H9 (cell line): ENCODE data around the gene GFOD2. TPM values are rescaled to one million over a fixed set of nuclear protein-coding genes. Genes with fewer than 3 reads are reported as not detected.
A peak's percentile ranks its signal among the peaks of the same experiment; 100 is the strongest.

Source experiments
- DNase-seq: peaks from one replicate; pipeline ENCODE4 v3.0.0-alpha.2; 2017
- H2AFZ ChIP-seq: one replicate; pipeline ENCODE4 v1.6.1; 2013; ENCODE audit warnings: mild to moderate bottlenecking, low read length, control low read depth, moderate library complexity
- H2AK5ac ChIP-seq: 2 replicates; pipeline ENCODE4 v1.6.1; 2013; ENCODE audit warnings: low read length, control low read depth, mixed read lengths; ENCODE audit not compliant: insufficient read length
- H2BK120ac ChIP-seq: one replicate; pipeline ENCODE4 v1.6.1; 2013; ENCODE audit warnings: low read depth, mild to moderate bottlenecking, low read length, control low read depth, inconsistent platforms; ENCODE audit not compliant: poor library complexity, severe bottlenecking
- H2BK12ac ChIP-seq: 2 replicates; pipeline ENCODE4 v1.6.1; 2013; ENCODE audit warnings: low read length, control low read depth, mixed read lengths, low read depth; ENCODE audit not compliant: insufficient read length
- H2BK15ac ChIP-seq: 2 replicates; pipeline ENCODE4 v1.6.1; 2013; ENCODE audit warnings: low read depth, low read length, control low read depth
- H2BK20ac ChIP-seq: one replicate; pipeline ENCODE4 v1.6.1; 2013; ENCODE audit warnings: low read depth, mild to moderate bottlenecking, low read length, control low read depth, inconsistent platforms; ENCODE audit not compliant: poor library complexity, severe bottlenecking
- H2BK5ac ChIP-seq: 2 replicates; pipeline ENCODE4 v1.6.1; 2013; ENCODE audit warnings: low read length, control low read depth, mixed read lengths; ENCODE audit not compliant: insufficient read length
- H3K14ac ChIP-seq: 2 replicates; pipeline ENCODE4 v1.6.1; 2013; ENCODE audit warnings: low read length, control low read depth; ENCODE audit not compliant: insufficient read depth
- H3K18ac ChIP-seq: 2 replicates; pipeline ENCODE4 v1.6.1; 2013; ENCODE audit warnings: low read depth, mild to moderate bottlenecking, mixed read lengths, low read length, control low read depth; ENCODE audit not compliant: insufficient read length
- H3K23ac ChIP-seq: 2 replicates; pipeline ENCODE4 v1.6.1; 2013; ENCODE audit warnings: low read length, control low read depth, mixed read lengths, low read depth; ENCODE audit not compliant: insufficient read length
- H3K23me2 ChIP-seq: 2 replicates; pipeline ENCODE4 v1.6.1; 2013; ENCODE audit warnings: low read depth, mild to moderate bottlenecking, mixed read lengths, low read length, control low read depth; ENCODE audit not compliant: insufficient read length, poor library complexity, severe bottlenecking
- H3K27ac ChIP-seq: 2 replicates; pipeline ENCODE4 v1.5.1; 2013; ENCODE audit warnings: low read length, control low read depth, mixed read lengths, low read depth; ENCODE audit not compliant: insufficient read length
- H3K27me3 ChIP-seq: 2 replicates; pipeline ENCODE4 v1.6.1; 2013; ENCODE audit warnings: low read length, control low read depth, inconsistent platforms; ENCODE audit not compliant: insufficient read depth
- H3K4ac ChIP-seq: 2 replicates; pipeline ENCODE4 v1.6.1; 2013; ENCODE audit warnings: low read depth, mild to moderate bottlenecking, control low read depth, inconsistent platforms, low read length, moderate library complexity
- H3K4me1 ChIP-seq: 2 replicates; pipeline ENCODE4 v1.6.1; 2013; ENCODE audit warnings: low read length, control low read depth, inconsistent platforms; ENCODE audit not compliant: insufficient read depth
- H3K4me2 ChIP-seq: 2 replicates; pipeline ENCODE4 v1.6.1; 2013; ENCODE audit warnings: low read length, control low read depth, mixed read lengths; ENCODE audit not compliant: insufficient read length, insufficient read depth
- H3K56ac ChIP-seq: 2 replicates; pipeline ENCODE4 v1.6.1; 2013; ENCODE audit warnings: low read depth, mild to moderate bottlenecking, mixed read lengths, low read length, control low read depth; ENCODE audit not compliant: insufficient read length
- H3K79me1 ChIP-seq: 2 replicates; pipeline ENCODE4 v1.6.1; 2013; ENCODE audit warnings: low read depth, mild to moderate bottlenecking, moderate library complexity, low read length, control low read depth, inconsistent platforms; ENCODE audit not compliant: insufficient read depth, poor library complexity, severe bottlenecking
- H3K79me2 ChIP-seq: 2 replicates; pipeline ENCODE4 v1.6.1; 2013; ENCODE audit warnings: low read length, control low read depth, inconsistent platforms; ENCODE audit not compliant: insufficient read depth
- H3K9ac ChIP-seq: 2 replicates; pipeline ENCODE4 v1.6.1; 2013; ENCODE audit warnings: low read length, control low read depth, mixed read lengths; ENCODE audit not compliant: insufficient read length; ENCODE audit errors: extremely low read depth
- H3K9me3 ChIP-seq: one replicate; pipeline ENCODE4 v1.6.1; 2013; ENCODE audit warnings: low read depth, low read length, inconsistent platforms; ENCODE audit not compliant: control insufficient read depth
- H3T11ph ChIP-seq: one replicate; pipeline ENCODE4 v1.6.1; 2013; ENCODE audit warnings: mild to moderate bottlenecking, low read length, control low read depth, inconsistent platforms
- H4K20me1 ChIP-seq: one replicate; pipeline ENCODE4 v1.6.1; 2013; ENCODE audit not compliant: control insufficient read depth, insufficient read length, insufficient read depth
- H4K5ac ChIP-seq: 2 replicates; pipeline ENCODE4 v1.6.1; 2013; ENCODE audit warnings: low read depth, mild to moderate bottlenecking, mixed read lengths, low read length, control low read depth; ENCODE audit not compliant: insufficient read length
- H4K8ac ChIP-seq: replicated peaks from 2 replicates; pipeline ENCODE4 v1.6.1; 2013; ENCODE audit warnings: low read length, control low read depth, mixed read lengths, low read depth; ENCODE audit not compliant: insufficient read length
- H4K91ac ChIP-seq: 2 replicates; pipeline ENCODE4 v1.6.1; 2013; ENCODE audit warnings: low read depth, mild to moderate bottlenecking, moderate library complexity, mixed read lengths, low read length, control low read depth; ENCODE audit not compliant: insufficient read length
- H3K27ac Mint-ChIP-seq, 3 experiments: 2 replicates in 2 of 3; 3 replicates in 1 of 3; pipeline ENCODE4 v1.8.0; 2020 to 2021; ENCODE audit warnings: mixed read lengths in 3 of 3, mild to moderate bottlenecking in 1 of 3, moderate library complexity in 1 of 3
- H3K27me3 Mint-ChIP-seq: 2 replicates; pipeline ENCODE4 v1.8.0; 2021; ENCODE audit warnings: low read depth, mild to moderate bottlenecking, moderate library complexity, mixed read lengths
- H3K36me3 Mint-ChIP-seq, 3 experiments: 2 replicates in 2 of 3; 3 replicates in 1 of 3; pipeline ENCODE4 v1.8.0; 2020 to 2021; ENCODE audit warnings: low read depth in 3 of 3, mixed read lengths in 3 of 3; ENCODE audit not compliant: insufficient read depth in 1 of 3
- H3K4me1 Mint-ChIP-seq, 2 experiments: 2 replicates each; pipeline ENCODE4 v1.8.0; 2020; ENCODE audit warnings: mixed read lengths in 2 of 2
- H3K4me3 Mint-ChIP-seq, 2 experiments: 2 replicates in 1 of 2; 3 replicates in 1 of 2; pipeline ENCODE4 v1.8.0; 2020 to 2021; ENCODE audit warnings: mild to moderate bottlenecking in 2 of 2, mixed read lengths in 2 of 2, moderate library complexity in 1 of 2
- H3K9me3 Mint-ChIP-seq, 2 experiments: 2 replicates in 1 of 2; 3 replicates in 1 of 2; pipeline ENCODE4 v1.8.0; 2020; ENCODE audit warnings: mild to moderate bottlenecking in 2 of 2, mixed read lengths in 2 of 2, moderate library complexity in 1 of 2
- WGBS: extraction: QIAGEN DNeasy Blood & Tissue Kit; methylation state at CpG from one replicate; pipeline ENCODE4 v1.1.7; 2013; ENCODE audit warnings: missing lambda C conversion rate, low lambda C conversion rate, mixed read lengths; ENCODE audit not compliant: insufficient read length; ENCODE audit errors: extremely low coverage; 5-methylcytosine and 5-hydroxymethylcytosine counted together
- total RNA-seq: library from RNA; stranded (reverse); gene quantifications from 2 replicates; pipeline ENCODE4 v1.2.1, GENCODE V29; 2021
- TF ChIP-seq, protein P1 (sequence below): fragments of 200-600 bp; sonication (generic); conservative IDR thresholded peaks from 3 replicates; pipeline ENCODE4 v1.8.0; 2021; ENCODE audit warnings: antibody characterized with exemption, mild to moderate bottlenecking

Gene GFOD2
- total RNA-seq, 1 experiment from 2014 or later, result 21.8 TPM

GRCh38 chr16:67659675-67660563 is 59.2 kb downstream of the GFOD2 start, which contains the start of gene ACD:
Gene ACD, minus strand, starts transcription at chr16:67660260. Its CDS starts 40 bp downstream, at chr16:67660220.
- Histone ChIP-seq H3K27me3 (no peaks in the 10 kb centered on the region), H3K9ac (peak within 1 kb of the TSS; percentile 56), H2BK5ac (no peak within 1 kb of the TSS), H2BK15ac (no peak within 1 kb of the TSS; the same call in 1 of the 2 replicates), H3K23me2 (peaks cover 11% of the 10 kb centered on the region), H3K4me2 (peak within 1 kb of the TSS; percentile 57), H2BK20ac (no peak within 1 kb of the TSS), H2BK12ac (no peak within 1 kb of the TSS), H3K4me1 (no peaks in the 10 kb centered on the region), H3K79me1 (no peaks in the 10 kb centered on the region), H2AFZ (no peak within 1 kb of the TSS), H2AK5ac (no peak within 1 kb of the TSS), H3K23ac (no peak within 1 kb of the TSS), H3K18ac (peak within 1 kb of the TSS; percentile 29), H3K14ac (0 out of 2 replicates have a peak within 1 kb of the TSS, but pooled peaks have one; percentile 54), H3K27ac (no peak within 1 kb of the TSS), H3T11ph (no peak within 1 kb of the TSS), H3K9me3 (no peaks in the 10 kb centered on the region), H3K4ac (no peak within 1 kb of the TSS), H4K20me1 (no peaks in the 10 kb centered on the region), H4K5ac (no peak within 1 kb of the TSS), H2BK120ac (no peak within 1 kb of the TSS), H4K8ac (no peak within 1 kb of the TSS), H3K56ac (no peak within 1 kb of the TSS), H3K79me2 (no peaks in the 10 kb centered on the region), H4K91ac (no peak within 1 kb of the TSS)
- Mint-ChIP-seq H3K36me3 (peaks cover 12 to 32% (median 14%) of the 10 kb centered on the region in 3 experiments), H3K9me3 (no peaks in the 10 kb centered on the region; a peak in 1 of 5 replicates), H3K27ac (peak within 1 kb of the TSS; percentile 79 to 98 (median 98); a peak in 6 of 7 replicates), H3K4me1 (peaks cover 11 to 22% of the 10 kb centered on the region in 2 experiments), H3K4me3 (peak within 1 kb of the TSS; percentile 85 to 94), H3K27me3 (peaks cover under 1% of the 10 kb centered on the region)
- peak; percentile 89 for DNase-seq
- no CpG with 5 or more reads among the region's 83 CpGs for WGBS
- TF ChIP-seq, protein P1, sequence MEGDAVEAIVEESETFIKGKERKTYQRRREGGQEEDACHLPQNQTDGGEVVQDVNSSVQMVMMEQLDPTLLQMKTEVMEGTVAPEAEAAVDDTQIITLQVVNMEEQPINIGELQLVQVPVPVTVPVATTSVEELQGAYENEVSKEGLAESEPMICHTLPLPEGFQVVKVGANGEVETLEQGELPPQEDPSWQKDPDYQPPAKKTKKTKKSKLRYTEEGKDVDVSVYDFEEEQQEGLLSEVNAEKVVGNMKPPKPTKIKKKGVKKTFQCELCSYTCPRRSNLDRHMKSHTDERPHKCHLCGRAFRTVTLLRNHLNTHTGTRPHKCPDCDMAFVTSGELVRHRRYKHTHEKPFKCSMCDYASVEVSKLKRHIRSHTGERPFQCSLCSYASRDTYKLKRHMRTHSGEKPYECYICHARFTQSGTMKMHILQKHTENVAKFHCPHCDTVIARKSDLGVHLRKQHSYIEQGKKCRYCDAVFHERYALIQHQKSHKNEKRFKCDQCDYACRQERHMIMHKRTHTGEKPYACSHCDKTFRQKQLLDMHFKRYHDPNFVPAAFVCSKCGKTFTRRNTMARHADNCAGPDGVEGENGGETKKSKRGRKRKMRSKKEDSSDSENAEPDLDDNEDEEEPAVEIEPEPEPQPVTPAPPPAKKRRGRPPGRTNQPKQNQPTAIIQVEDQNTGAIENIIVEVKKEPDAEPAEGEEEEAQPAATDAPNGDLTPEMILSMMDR, result no peak
